Peyer's patch (tissue), 4 donors: ENCODE results near the gene RALGDS.

Experiments
- CTCF ChIP-seq, 6 experiments: fragments of 450-650 bp in 4 of 6; fragments of 200-600 bp in 2 of 6; sonication (generic) in 1 of 6; IDR thresholded peaks; one replicate each; pipeline ENCODE4 v1.5.1; 2017 to 2019; ENCODE audit warnings: antibody characterized with exemption in 6 of 6, mild to moderate bottlenecking in 3 of 6, moderate library complexity in 1 of 6
- POLR2A ChIP-seq, 2 donors: fragments of 450-650 bp; IDR thresholded peaks; one replicate each; pipeline ENCODE4 v1.5.1; 2017; ENCODE audit warnings: antibody characterized with exemption in 2 of 2, mild to moderate bottlenecking in 2 of 2, moderate library complexity in 2 of 2

DNA sequence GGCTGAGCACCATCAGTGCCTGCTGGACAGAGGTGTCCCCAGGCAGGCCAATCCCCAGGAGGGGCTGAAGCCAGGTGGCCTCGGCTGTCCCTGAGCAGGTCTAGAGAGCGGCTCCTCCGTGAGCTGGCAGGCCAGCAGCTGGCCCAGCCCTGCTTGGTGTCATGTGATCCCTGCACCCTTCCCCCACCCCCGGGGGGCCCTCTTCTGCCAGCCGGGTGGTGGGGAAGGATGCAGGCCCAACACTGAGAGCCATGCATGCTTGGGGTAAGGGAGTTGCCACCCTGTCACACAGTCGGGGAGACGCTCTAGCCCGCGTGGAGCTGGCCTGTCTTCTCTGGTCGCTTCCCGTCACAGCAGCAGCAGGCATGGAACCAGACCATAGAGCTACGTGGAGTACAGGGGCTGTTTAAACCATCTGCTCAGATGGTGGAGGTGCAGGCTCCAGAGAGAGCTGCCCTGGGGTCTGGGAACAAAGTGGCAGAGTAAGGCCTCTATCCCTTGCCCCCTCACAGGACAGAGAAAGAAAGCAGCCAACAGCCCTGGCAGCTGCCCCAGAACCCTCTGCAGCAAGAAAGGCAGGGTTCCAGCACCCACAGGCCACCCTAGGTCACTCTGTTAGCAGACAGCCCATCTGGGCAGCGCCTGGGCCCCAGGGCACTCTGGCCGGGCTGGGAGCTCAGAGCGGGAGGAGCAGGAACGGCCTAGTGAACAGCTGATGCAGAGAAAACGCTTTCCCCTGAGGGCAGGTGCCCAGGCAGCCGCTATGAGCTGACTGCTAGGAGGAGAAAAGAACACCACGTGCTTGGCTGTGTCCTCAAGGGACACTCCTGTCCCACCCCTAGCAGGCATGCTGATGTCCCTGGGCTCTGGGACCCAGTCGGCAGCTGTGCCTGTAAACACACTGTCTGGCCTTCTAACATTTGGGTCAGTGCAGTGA lies 6.8 kb downstream of the RALGDS start:
- no peak for TF ChIP-seq CTCF (IDR thresholded peaks at IDR 0.05)
- no peak for TF ChIP-seq POLR2A (IDR thresholded peaks at IDR 0.05)
